Endothelial cell of umbilical vein (primary cell): ENCODE results near the gene CIC. TPM values are rescaled to one million over a fixed set of nuclear protein-coding genes. Genes with fewer than 3 reads are reported as not detected.

ENCODE experiments used
- BruUV-seq: library from RNA; stranded (reverse); fragments of 400-500 nt; replicated peaks from 2 replicates; lab custom pipeline; 2021; lab: Mats Ljungman, UMichigan
- CTCF ChIA-PET: fragments of 300-600, 350-600 bp; sonication (Branson Sonifier 250); formaldehyde crosslinking; loops from one replicate; lab custom pipeline; 2021; ENCODE audit warnings: antibody characterized with exemption, inconsistent platforms; lab: Charles Lee
- POLR2A ChIA-PET: fragments of 300-600, 350-600 bp; sonication (Branson Sonifier 250); formaldehyde crosslinking; loops from one replicate; lab custom pipeline; 2021; ENCODE audit warnings: antibody characterized with exemption, inconsistent platforms; lab: Charles Lee
- DNase-seq: peaks from one replicate; pipeline ENCODE4 v3.0.0-alpha.2; 2011; ENCODE audit warnings: low read depth, low spot score
- FAIRE-seq: peaks from 2 replicates; lab custom pipeline; 2011; peaks lifted over from hg19 to GRCh38; lab: Jason Lieb, UNC
- H2AFZ ChIP-seq: 2 replicates; pipeline ENCODE4 v1.6.0; 2012; ENCODE audit warnings: low read depth, low read length, control low read depth, inconsistent platforms
- H3K27ac ChIP-seq: 2 replicates; pipeline ENCODE4 v1.5.1; 2011; ENCODE audit warnings: low read depth, mild to moderate bottlenecking, control low read depth, low read length, moderate library complexity; ENCODE audit not compliant: insufficient read depth
- H3K27me3 ChIP-seq, 2 experiments: 2 replicates each; pipeline versions ENCODE4 v1.6.0 to v1.6.1; 2011; ENCODE audit warnings: low read length in 2 of 2, mixed read lengths in 1 of 2; ENCODE audit not compliant: control insufficient read depth in 2 of 2, insufficient read depth in 2 of 2
- H3K36me3 ChIP-seq, 2 experiments: 2 replicates in 1 of 2; 3 replicates in 1 of 2; pipeline ENCODE4 v1.5.1; 2011; ENCODE audit warnings: low read length in 2 of 2, mild to moderate bottlenecking in 1 of 2, moderate library complexity in 1 of 2; ENCODE audit not compliant: control insufficient read depth in 2 of 2, insufficient read depth in 2 of 2; ENCODE audit errors: extremely low read depth in 1 of 2
- H3K4me1 ChIP-seq: 3 replicates; pipeline ENCODE4 v1.5.1; 2011; ENCODE audit warnings: mild to moderate bottlenecking, low read length; ENCODE audit not compliant: control insufficient read depth, insufficient read depth; ENCODE audit errors: extremely low read depth
- H3K4me2 ChIP-seq: 2 replicates; pipeline ENCODE4 v1.6.1; 2011; ENCODE audit warnings: low read length, control low read depth, mixed read lengths; ENCODE audit not compliant: insufficient read depth
- H3K4me3 ChIP-seq, 3 experiments: fragments of 200-600 bp in 1 of 3; sonication (generic), shearing (Covaris generic) in 1 of 3; replicated peaks in 1 of 3; 2 replicates each; pipeline ENCODE4 v1.5.1; 2011 to 2016; ENCODE audit warnings: control low read depth in 3 of 3, low read length in 3 of 3, mild to moderate bottlenecking in 2 of 3, inconsistent platforms in 1 of 3, low read depth in 1 of 3, moderate library complexity in 1 of 3; ENCODE audit not compliant: insufficient read depth in 1 of 3
- H3K79me2 ChIP-seq: 2 replicates; pipeline ENCODE4 v1.6.0; 2012; ENCODE audit warnings: low read length, inconsistent platforms; ENCODE audit not compliant: control insufficient read depth, insufficient read depth
- H3K9ac ChIP-seq: replicated peaks from 2 replicates; pipeline ENCODE3; 2011; ENCODE audit warnings: low read length, control low read depth; ENCODE audit not compliant: insufficient read depth; ENCODE audit errors: extremely low read depth
- H3K9me1 ChIP-seq: replicated peaks from 3 replicates; pipeline ENCODE4 v1.6.0; 2011; ENCODE audit warnings: mild to moderate bottlenecking, low read length; ENCODE audit not compliant: control insufficient read depth, insufficient read depth; ENCODE audit errors: extremely low read depth
- H3K9me3 ChIP-seq: replicated peaks from 2 replicates; pipeline ENCODE4 v1.5.1; 2012; ENCODE audit warnings: low read length, inconsistent platforms; ENCODE audit not compliant: control insufficient read depth, insufficient read depth
- H4K20me1 ChIP-seq: replicated peaks from 2 replicates; pipeline ENCODE3; 2011; ENCODE audit warnings: mild to moderate bottlenecking, low read length; ENCODE audit not compliant: control insufficient read depth, insufficient read depth; ENCODE audit errors: extremely low read depth
- CTCF ChIP-seq, 2 donors: IDR thresholded peaks; 1 replicate in 1 of 2; 2 replicates in 1 of 2; pipeline ENCODE4 v1.5.1; 2011; ENCODE audit warnings: low read length in 2 of 2, mild to moderate bottlenecking in 2 of 2, moderate library complexity in 2 of 2, control low read depth in 1 of 2, inconsistent platforms in 1 of 2, low read depth in 1 of 2; ENCODE audit not compliant: insufficient read depth in 1 of 2; ENCODE audit errors: extremely low read depth in 1 of 2
- FOS ChIP-seq: IDR thresholded peaks from 2 replicates; pipeline ENCODE4 v1.6.1; 2011; ENCODE audit warnings: mild to moderate bottlenecking, low read length, moderate library complexity, borderline replicate concordance; ENCODE audit not compliant: insufficient read depth
- GATA2 ChIP-seq: IDR thresholded peaks from 2 replicates; pipeline ENCODE4 v1.7.0; 2011; ENCODE audit warnings: low read depth, mild to moderate bottlenecking, moderate library complexity, mixed read lengths, low read length; ENCODE audit not compliant: insufficient read length, insufficient read depth
- JUN ChIP-seq: IDR thresholded peaks from 2 replicates; pipeline ENCODE4 v1.6.1; 2011; ENCODE audit warnings: borderline replicate concordance, low read depth; ENCODE audit not compliant: insufficient read length, insufficient read depth
- MYC ChIP-seq: IDR thresholded peaks from one replicate; pipeline ENCODE4 v1.6.1; 2011; ENCODE audit warnings: mild to moderate bottlenecking, low read depth, low read length
- POLR2A ChIP-seq: IDR thresholded peaks from 2 replicates; pipeline ENCODE4 v1.6.1; 2012; ENCODE audit warnings: low read depth, mild to moderate bottlenecking, control low read depth, low read length
- POLR2AphosphoS5 ChIP-seq: IDR thresholded peaks from 2 replicates; pipeline ENCODE4 v1.6.1; 2012; ENCODE audit warnings: low read depth, mild to moderate bottlenecking, control low read depth, low read length, moderate library complexity; ENCODE audit not compliant: insufficient read depth
- dilution Hi-C: fragments of 300-500 bp; cut with MboI; formaldehyde crosslinking; loops from one replicate; pipeline ENCODE4 v1.15.0; 2019; ENCODE audit warnings: low sequenced_read_pairs; ENCODE audit not compliant: extremely low pct_ligation_motif_present
- intact Hi-C: fragments of 100-400 bp; cut with micrococcal nuclease; formaldehyde crosslinking; loops from one replicate; pipeline ENCODE4 v1.10.0; 2022
- polyA plus RNA-seq, 4 experiments: library from polyadenylated mRNA; depleted of rRNA in 3 of 4; stranded (reverse) in 3 of 4; unstranded in 1 of 4; fragments of >200 nt; gene quantifications; 2 replicates each; pipeline versions ENCODE4 v1.2.1 to v1.2.3, GENCODE V29; 2011 to 2012; ENCODE audit warnings: missing spikeins in 1 of 4
- total RNA-seq: library from RNA; stranded (reverse); gene quantifications from 2 replicates; pipeline ENCODE4 v1.2.3, GENCODE V29; 2021

The CIC gene
- total and polyA plus RNA-seq, 2 donors (not counting 3 experiments of a cell fraction or from before 2014, with no cell fraction given) = 18.4 to 86.0 TPM

- H3K9me1 ChIP-seq = no peaks in the 10 kb centered on the region
- H3K9ac ChIP-seq = no peak overlapping the region
- H3K27ac ChIP-seq = no peak overlapping the region
- no peak overlapping the region for H2AFZ ChIP-seq
- no peak overlapping the region for H3K4me2 ChIP-seq
- no peak for FAIRE-seq
- TSS peak; percentile 5 for BruUV-seq
- H3K4me3 ChIP-seq = no peak overlapping the region
- ChIA-PET CTCF (no interaction called here), POLR2A (no interaction called here)
- no peaks in the 10 kb centered on the region for H3K27me3 ChIP-seq
- dilution Hi-C loops (no loop called here), intact Hi-C loops (no loop called here)
- H3K9me3 ChIP-seq = no peaks in the 10 kb centered on the region
- H3K79me2 ChIP-seq = peaks cover 44% of the 10 kb centered on the region
- no peak for TF ChIP-seq FOS
- no peak for TF ChIP-seq GATA2
- no peak for TF ChIP-seq JUN
- no peak for TF ChIP-seq POLR2A
- TF ChIP-seq POLR2AphosphoS5 = no peak
- TF ChIP-seq CTCF (IDR thresholded peaks at IDR 0.05; ENCODE audit: extremely low read depth in 1 of 2, insufficient read depth in 1 of 2, low read depth in 1 of 2, low read length in 2 of 2) = no peak
- no peak for TF ChIP-seq MYC
- H3K36me3 ChIP-seq = peaks cover 12 to 28% of the 10 kb centered on the region in 2 experiments
- H4K20me1 ChIP-seq = no peaks in the 10 kb centered on the region
- peaks cover 34% of the 10 kb centered on the region for H3K4me1 ChIP-seq
- DNase-seq = no peak
Measured at GRCh38 chr19:42273407-42274064, 4.5 kb downstream of the CIC start.
